ENCODE measurements around the gene CCDC90B.
"Not testable (repeated sequence)": the region's sequence is repeated elsewhere in the genome, so short reads cannot be mapped to it uniquely, and the experiment has no call there.

The CCDC90B gene

GRCh38 chr11:83272627-83273026, 13.5 kb downstream of the CCDC90B start:
- no peak for TF ChIP-seq CTCF (IDR thresholded peaks at IDR 0.05; ENCODE audit: low read depth, low read length)
- no peak for DNase-seq (ENCODE audit: extremely low read depth, low read depth)

- DNase-seq (ENCODE audit: extremely low read depth, low read depth) = not testable (repeated sequence)
These were observed 14.4 kb downstream of the CCDC90B start for GRCh38 chr11:83271734-83272133.

- not testable (repeated sequence) for DNase-seq (ENCODE audit: extremely low read depth, low read depth)
These were observed 17.1 kb downstream of the CCDC90B start for GRCh38 chr11:83269080-83269479.

DNA sequence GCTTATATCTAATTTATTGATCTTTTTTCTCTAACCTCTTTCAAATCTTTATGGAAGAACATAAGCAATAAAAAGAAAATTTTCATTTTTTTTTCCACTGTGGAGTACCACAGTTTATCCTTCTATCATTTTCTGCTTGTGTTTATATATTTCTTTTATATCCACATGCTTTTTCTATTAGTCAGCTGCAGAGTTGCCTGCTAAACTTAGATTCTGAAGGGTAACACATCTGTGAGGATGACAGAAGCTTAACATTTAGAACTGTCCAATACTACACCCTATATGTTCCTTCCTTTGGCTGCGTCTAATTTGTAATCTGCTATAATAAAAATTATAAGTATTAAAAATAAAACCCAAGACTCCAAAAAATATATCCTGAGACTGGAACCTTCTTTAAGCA, 20.8 kb downstream of the CCDC90B start:
- TF ChIP-seq CTCF (IDR thresholded peaks at IDR 0.05; ENCODE audit: low read depth, low read length) = no peak
- no peak for DNase-seq (ENCODE audit: extremely low read depth, low read depth)

DNA sequence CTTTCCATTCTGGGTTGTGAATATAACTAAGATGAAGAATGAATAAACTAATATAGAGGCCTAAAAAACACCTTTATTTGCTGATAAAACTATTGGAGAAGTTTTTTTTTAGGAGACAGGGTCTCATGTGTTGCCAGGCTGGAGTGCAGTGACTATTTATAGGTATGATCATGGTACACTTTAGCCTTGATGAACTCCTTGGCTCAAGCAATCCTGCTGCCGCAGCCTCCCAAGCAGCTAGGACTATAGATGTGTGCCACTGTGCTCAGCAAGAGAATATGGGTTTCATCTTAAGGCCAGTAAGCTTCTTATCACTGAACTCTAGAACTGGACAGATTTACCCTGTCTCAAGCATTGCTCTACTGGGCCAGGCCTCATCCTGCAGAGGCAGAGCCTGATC, 26.6 kb downstream of the CCDC90B start:
- DNase-seq (ENCODE audit: extremely low read depth, low read depth) = no peak

GRCh38 chr11:83257761-83258168, 28.4 kb downstream of the CCDC90B start:
- no peak for DNase-seq (ENCODE audit: extremely low read depth, low read depth)

More for the DNA sequence above, 26.6 kb downstream of the CCDC90B start:
- no peak for TF ChIP-seq CTCF (IDR thresholded peaks at IDR 0.05; ENCODE audit: low read depth, low read length)

DNA sequence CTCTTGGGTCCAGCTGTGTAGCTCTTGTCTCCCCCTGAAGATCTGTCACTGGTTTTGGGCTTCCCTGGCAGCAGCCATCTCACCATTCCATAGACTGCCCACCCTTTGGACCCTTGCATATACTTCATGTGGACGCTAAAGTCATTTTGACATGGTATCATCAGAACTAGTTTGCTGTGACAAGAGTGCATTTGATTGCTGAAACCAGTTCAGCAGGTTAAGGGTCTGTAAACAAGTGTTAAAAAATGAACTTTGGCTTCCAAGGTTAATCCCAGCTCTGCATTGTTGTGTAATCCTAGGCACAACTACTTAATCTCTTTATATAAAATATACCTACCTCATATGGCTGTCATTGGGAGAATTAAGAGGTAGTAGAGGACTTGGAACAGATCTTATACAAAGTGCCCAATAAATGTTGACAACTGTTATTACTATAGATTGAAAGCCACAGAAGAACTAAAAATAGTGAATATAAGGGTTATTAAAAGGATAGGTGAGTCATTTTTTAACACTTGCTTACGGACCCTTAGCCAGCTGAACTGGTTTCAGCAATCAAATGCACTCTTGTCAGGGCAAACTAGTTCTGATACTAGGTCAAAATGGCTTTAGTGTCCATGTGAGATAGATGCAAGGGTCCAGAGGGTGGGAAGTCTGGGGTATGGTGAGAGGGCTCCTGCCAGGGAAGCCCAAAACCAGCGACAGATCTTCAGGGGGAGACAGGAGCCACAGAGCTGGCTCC, 29.4 kb downstream of the CCDC90B start:
- no peak for DNase-seq (ENCODE audit: extremely low read depth, low read depth)
- TF ChIP-seq CTCF (IDR thresholded peaks at IDR 0.05; ENCODE audit: low read depth, low read length) = no peak

More at GRCh38 chr11:83257761-83258168, 28.4 kb downstream of the CCDC90B start:
- TF ChIP-seq CTCF (IDR thresholded peaks at IDR 0.05; ENCODE audit: low read depth, low read length) = no peak

- no peak for TF ChIP-seq CTCF (IDR thresholded peaks at IDR 0.05; ENCODE audit: low read depth, low read length)
- DNase-seq (ENCODE audit: extremely low read depth, low read depth) = no peak
These were observed 30.8 kb downstream of the CCDC90B start for GRCh38 chr11:83255366-83255765.

Data from AG09319 (cell line).